Femur (tissue), 1 donor: ENCODE results near the gene NLRX1.
"Not testable (repeated sequence)": the region's sequence is repeated elsewhere in the genome, so short reads cannot be mapped to it uniquely, and the experiment has no call there.

ENCODE experiments used
- DNase-seq: peaks from one replicate; pipeline ENCODE4 v3.0.0-alpha.2; 2017

The NLRX1 gene

DNA sequence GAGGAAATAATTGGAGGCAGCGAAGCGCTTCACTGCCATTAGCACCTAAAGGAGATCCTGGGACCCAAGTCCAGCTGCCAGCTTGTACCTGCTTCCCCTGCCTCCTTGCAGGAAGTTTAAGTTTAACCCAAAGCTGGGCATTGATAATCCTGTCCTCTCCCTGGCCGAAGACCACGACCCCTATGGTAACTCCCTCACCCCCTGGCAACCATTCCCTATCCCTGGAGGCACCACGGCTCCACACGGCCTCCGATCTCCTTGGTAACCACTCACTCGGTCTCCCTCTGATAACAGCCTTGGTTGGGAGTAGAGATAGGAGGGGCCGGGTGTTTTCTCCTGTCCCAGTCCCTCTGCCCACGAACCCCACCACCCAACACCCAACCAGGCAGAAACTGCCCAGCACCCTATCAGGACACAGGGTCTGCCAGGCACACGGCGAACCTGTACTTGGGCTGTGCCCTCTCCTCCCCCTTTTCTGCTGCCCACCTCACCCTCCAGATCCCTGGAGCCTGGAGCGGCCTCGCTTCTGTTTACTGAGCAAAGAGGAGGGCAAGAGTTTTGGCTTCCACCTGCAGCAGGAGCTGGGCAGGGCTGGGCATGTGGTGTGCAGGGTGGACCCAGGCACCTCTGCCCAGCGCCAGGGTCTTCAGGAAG lies 17.6 kb downstream of the NLRX1 start:
- DNase-seq: no peak

DNA sequence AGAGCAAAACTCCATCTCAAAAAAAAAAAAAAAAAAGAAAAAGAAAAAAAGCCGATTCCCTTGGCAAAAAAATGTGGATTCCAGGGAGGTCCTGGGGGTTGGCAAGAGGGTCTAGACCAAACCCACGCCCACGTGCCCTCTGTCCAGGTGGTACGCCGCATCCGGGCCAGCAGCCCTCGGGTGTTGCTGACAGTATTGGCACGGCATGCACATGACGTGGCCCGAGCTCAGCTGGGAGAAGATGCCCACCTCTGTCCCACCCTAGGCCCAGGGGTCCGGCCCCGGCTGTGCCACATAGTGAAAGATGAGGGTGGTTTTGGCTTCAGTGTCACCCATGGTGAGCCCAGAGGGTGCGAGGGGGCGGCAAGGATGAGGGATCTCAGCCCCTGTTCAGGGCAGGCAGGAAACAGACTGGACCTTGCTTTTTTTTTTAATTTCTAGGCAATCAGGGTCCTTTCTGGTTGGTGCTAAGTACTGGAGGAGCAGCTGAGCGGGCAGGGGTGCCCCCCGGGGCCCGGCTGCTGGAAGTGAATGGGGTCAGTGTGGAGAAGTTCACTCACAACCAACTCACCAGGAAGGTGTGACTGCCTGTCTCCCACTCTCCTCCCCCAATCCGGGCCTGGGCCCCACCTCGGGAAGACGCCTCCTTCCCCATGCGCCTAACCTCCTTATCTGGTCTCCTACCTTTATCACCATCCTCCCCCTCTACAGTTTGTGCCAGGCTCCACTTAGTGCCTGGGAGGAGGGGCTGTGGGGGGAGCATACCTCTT lies 18.8 kb downstream of the NLRX1 start:
- no peak for DNase-seq

DNA sequence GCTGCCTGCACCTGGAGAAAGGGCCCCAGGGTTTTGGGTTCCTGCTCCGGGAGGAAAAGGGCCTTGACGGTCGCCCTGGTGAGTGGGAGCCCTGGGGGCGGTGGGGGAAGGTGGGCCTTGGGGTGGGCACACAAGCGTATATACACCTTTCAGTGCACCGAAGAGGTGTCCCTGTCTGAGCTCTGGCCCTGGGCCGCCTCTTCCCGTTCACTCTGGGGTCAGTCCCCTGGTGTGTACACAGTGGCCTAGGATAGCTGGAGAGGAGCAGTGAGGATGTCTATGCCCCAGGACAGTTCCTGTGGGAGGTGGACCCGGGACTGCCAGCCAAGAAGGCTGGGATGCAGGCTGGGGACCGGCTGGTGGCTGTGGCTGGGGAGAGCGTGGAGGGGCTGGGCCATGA lies 19.5 kb downstream of the NLRX1 start:
- DNase-seq: no peak

DNA sequence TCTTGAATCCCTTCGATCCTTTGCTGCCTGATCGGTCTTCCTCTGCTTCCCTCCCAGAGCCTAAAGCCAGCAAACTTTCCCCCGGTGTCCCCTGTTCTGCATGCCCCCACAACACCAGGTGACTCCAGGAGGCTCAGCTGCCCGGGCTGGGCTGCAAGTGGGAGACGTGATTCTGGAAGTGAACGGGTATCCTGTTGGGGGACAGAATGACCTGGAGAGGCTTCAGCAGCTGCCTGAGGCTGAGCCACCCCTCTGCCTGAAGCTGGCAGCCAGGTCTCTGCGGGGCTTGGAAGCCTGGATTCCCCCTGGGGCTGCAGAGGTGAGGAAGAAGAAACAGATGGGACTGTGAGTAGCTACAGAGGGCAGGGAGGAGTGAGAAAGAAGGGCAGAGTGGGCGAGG lies 20.4 kb downstream of the NLRX1 start:
- DNase-seq: no peak

DNA sequence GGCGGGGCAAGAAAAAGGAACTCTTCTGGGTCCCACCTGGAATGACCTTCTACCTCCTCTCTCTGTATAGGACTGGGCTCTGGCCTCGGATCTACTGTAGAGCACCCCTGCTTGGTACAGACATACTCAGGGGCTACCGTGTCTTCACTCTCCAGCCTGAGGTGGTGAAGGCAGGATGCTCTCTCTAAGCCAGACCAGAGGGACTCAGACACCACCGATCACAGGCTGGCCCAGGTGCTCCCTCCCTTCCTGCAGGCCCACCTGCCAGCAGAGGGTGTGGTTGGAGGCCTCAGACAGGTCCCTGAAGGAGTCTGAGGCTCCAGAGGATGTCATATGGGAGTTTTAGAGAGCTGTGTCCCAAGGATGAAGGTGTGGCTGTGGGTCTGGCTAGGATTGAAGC lies 20.9 kb downstream of the NLRX1 start:
- no peak for DNase-seq

DNA sequence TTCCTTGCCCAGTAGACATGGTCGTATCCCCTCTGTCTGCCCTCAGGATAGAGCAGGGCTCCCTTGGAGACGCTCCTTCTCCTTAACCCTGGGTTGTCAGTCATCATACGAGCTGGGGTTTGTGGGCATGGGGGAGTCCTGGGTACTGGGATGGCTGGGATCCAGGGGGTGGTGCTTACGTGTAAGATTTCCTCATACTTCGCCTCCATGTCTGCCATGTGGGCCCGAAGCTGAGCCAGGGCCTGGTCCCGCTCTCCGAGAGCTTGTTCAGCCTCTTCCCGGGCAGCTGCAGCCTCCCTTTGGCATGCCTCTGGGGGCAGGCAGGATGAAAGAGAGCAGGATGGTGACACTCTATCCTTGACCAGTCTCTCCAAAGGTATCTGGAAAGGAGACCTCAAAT lies 22.0 kb downstream of the NLRX1 start:
- no peak for DNase-seq

DNA sequence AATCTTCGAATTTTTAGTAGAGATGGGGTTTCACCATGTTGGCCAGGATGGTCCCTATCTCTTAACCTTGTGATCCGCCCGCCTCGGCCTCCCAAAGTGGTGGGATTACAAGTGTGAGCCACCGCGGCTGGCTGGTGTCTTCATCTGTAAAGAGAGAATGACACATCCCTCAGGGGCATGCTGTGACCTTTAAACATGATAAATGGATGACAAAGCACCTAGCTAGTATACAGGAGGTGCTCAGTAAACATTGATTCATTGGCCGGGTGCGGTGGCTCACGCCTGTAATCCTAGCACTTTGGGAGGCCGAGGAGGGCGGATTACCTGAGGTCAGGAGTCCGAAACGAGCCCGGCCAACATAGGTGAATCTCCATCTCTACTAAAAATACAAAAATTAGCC lies 22.7 kb downstream of the NLRX1 start:
- DNase-seq: not testable (repeated sequence)

DNA sequence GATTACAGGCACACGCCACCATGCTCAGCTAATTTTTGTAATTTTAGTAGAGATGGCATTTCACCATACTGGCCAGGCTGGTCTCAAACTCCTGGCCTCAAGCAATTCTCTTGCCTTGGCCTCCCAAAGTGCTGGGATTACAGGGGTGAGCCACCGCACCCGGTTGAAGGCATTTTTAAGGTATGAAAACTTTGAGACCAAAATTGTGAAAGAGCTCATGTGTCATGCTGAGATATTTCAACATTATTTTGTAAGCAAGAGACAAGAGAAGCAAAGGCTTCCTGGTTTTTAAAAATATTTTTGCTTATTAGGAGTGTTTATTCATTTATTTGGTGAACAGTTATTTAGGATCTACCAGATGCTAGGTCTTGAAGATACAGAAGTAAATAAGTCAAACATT lies 23.6 kb downstream of the NLRX1 start:
- DNase-seq: no peak

DNA sequence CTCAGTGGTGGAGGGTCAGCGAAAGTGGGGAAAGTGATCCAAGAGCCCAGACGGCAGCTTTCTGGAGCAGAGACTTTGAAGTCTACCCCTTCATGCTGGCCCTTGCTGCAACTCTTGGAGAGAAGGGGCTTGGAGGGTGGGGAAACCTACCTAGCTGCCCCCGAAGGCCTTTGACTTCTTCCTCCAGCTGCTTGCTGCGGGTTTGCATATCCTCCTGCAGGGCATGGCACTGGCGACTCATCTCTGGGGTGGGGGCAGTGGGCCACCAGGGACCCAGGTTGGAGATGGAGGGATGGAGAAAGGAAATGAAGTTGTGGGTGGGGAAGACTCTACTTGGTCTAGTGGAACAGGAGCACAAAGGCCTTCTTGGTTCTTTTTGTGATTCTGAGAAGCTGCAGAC lies 24.5 kb downstream of the NLRX1 start:
- DNase-seq: no peak

DNA sequence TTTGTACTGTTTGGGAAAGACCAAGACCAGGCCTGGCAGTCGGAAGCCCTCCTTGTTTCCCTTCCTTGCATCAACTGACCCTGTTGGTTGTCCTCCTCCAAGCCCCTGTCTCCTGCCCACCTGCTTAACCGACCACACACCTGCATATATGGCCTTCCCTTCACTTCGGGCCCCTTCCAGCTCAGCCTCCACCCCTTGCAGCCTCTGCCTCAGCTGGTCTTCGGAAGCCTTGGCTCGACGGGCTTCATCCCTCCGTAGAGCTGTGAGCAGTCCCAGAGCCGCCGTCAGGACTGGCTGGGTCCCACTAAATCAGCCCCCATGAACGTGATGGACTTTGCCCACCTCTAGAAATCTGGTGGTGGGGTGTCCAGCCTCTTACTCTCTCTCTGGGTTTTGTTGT lies 25.1 kb downstream of the NLRX1 start:
- no peak for DNase-seq

DNA sequence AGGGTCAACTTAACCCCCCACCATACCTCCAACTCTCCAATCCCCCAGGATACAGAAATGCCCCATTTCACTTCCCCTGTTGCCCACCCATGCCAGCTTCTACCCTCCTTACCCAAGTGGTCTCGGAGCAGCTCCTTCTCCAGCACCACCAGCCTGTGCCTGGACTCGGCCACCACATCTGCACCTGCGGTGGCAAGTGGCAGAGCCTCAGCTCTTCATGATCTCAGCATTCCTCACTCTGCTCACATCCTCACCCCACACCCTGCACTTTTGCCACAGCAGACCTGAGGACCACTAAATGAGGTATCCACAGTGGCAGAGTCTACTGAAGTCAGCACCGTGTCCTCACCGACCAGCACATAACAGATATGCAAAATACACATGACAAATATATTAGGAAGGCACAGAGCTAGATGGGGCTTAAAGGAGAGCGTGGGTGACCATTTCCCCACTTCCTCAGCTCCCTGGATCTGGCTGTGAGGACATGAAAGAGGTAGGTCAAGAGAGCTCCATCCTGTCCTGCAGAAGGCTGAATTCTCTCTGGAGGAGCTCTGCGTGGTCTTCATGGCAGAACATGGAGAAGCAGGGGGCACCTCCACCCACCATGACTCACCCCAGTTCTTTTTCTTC lies 26.4 kb downstream of the NLRX1 start:
- no peak for DNase-seq

DNA sequence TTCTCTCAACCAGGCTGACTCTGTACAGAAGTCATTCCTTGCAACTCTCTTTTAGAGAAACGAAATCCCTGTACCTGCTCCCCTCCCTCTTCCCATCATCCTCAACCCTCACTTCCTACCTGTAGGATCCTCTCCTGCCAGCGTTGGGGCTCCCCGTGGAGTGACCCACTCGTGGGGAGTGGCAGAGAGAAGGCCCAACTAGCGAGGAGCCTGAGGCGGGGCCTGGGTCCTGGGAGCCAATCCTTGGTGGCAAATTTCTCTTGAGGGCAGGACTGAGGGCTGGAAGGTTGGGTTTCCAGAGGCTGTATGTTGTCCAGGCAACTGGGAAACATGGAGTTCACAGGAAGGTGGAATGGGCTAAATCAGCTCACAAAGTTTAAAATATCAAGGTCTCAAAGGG lies 27.2 kb downstream of the NLRX1 start:
- peak; percentile 39 for DNase-seq

DNA sequence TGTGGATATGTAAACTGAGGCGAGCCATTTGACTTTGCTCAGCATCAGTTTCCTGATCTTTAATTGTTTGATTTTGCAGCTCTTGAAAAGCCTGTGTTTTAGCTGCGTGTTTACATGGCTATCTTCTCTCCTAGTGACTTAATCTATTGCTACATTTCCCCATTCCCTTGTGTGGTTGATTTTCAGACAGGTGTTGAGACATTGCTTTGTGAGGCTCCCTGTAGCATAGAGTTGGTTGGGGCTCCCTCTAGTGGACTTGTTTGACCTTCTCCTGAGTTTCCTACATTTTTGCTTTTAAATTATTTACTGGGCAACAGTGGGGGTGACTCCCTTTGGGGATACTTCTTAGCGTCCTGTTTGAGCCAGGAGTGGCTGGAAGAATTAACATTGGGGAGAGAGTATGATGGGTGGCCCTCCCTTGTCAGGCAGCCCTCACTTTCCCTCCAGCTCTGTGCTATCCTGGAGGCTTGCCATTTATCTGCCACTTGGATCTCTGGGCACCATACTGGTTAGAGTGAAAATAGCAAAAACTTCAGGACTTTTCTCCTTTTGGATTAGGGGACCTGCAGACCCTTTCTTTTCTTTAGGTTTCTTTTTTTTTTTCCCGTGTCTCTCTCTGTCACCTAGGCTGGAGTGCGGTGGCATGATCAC lies 28.4 kb downstream of the NLRX1 start:
- DNase-seq: peak; percentile 76

DNA sequence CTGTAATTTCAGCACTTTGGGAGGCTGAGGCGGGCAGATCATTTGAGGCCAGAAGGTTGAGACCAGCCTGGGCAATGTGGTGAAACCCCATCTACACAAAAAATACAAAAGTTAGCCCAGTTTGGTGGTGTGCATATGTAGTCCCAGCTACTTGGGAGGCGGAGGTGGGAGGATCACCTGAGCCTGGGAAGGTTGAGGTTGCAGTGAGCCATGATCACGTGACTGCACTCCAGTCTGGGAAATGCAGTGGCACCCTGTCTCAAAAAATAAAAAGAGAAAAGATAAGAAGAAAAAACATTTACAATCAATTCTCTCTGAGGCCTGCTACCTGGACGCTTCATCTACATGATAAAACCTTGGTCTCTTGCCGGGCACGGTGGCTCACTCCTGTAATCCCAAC lies 30.4 kb downstream of the NLRX1 start:
- no peak for DNase-seq

DNA sequence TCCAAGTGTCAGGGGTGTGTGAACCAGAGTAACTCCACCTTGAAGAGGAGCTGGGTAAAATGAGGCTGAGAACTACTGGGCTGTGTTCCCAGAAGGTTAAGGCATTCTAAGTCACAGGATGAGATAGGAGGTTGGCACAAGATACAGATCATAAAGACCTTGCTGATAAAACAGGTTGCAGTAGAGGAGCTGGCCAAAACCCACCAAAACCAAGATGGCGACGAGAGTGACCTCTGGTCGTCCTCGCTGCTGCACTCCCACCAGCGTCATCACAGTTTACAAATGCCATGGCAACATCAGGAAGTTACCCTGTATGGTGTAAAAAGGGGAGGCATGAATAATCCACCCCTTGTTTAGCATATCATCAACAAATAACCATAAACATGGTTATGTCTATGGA lies 32.7 kb downstream of the NLRX1 start:
- DNase-seq: not testable (repeated sequence)

DNA sequence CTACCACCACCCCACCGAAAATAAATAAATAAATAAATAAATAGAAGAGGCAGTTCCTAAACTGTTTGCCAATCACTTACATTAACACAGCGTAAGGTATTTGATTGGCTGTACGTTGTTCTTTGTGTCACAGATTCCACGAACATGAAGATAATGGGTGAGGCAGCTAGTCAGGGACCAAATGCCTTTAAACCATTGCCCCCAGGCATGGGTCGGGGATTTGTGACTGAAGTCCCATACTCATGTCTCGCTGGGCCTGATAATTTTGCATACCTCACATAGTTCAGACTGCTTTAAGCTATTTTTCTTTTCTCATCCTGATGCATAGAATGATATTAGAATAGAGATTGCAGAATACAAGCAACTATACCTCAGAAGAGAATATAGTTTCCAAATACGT lies 34.0 kb downstream of the NLRX1 start:
- DNase-seq: no peak

DNA sequence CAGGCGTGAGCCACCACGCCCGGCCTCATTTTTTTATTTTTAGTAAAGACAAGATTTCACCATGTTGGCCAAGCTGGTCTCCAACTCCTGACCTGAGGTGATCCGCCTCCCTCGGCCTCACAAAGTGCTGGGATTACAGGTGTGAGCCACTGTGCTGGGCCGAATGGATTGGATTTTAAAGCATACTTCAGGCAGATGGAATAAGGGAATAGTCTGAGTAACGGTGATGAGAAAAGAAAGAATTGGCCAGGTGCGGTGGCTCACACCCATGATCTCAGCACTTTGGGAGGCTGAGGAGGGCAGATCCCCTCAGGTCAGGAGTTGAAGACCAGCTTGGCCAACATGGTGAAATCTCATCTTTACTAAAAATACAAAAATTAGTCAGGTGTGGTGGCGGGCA lies 35.5 kb downstream of the NLRX1 start:
- no peak for DNase-seq

DNA sequence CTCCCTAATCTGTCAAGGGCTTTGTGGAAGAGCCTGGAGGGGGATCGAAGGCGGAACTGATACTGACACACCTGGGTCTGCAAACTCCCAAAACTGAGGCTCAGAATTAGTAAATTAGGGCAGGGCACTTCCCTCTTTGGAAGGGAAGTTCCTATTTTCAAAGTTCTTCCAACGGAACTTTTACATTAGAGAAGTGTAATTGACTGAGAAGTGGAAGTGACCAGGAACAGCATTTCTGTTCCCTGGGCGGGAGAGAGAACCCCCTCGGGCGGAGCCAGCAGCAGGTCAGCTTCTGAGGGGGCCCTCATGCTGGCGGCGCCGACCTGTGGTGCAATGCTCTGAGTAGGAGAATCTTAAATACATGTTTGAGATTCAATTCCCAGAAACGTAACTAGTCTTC lies 36.6 kb downstream of the NLRX1 start:
- no peak for DNase-seq

DNA sequence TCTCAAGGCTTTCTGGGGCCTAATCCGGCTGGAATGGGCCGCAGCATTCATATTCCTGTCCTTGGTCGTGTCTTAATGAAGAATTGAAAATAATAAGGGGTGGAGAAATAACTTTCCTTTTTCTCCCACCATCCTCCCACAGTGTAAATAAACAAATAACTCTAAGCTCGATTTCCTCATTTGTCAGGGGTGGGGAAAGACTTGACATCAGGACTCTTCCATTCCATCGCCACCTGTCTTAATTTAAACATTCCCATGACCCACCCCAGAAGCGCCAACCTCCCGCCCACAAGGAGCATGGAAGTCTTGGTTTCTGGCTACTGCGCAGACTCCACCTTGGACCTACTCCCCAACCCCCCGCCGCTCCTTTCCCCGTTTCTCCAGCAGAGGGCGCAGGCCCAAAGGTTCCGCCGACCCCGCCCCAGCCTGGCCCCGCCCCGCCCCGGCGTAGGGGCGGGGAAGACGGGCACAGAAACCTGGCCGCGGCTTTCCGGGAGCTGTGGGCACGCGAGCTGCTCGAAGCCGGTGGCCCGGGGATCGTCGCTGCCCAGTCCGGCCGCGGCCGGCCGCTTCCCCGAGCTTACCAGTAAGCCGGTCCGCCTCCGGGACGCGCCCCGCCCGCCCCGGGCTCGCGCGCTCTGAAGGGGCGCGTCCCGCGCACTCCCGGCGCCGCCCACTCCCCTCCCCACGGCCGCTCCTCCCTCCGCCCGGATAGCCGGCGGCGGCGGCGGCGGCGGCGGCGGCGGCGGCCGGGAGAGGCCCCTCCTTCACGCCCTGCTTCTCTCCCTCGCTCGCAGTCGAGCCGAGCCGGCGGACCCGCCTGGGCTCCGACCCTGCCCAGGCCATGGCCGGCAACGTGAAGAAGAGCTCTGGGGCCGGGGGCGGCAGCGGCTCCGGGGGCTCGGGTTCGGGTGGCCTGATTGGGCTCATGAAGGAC lies 37.3 kb downstream of the NLRX1 start, which contains the start of gene CBL:
Gene CBL, plus strand, starts transcription at position 766 of the 937 bp plus-strand sequence. Its CDS starts 79 bp downstream, at position 845.
- DNase-seq: peak; percentile 96

DNA sequence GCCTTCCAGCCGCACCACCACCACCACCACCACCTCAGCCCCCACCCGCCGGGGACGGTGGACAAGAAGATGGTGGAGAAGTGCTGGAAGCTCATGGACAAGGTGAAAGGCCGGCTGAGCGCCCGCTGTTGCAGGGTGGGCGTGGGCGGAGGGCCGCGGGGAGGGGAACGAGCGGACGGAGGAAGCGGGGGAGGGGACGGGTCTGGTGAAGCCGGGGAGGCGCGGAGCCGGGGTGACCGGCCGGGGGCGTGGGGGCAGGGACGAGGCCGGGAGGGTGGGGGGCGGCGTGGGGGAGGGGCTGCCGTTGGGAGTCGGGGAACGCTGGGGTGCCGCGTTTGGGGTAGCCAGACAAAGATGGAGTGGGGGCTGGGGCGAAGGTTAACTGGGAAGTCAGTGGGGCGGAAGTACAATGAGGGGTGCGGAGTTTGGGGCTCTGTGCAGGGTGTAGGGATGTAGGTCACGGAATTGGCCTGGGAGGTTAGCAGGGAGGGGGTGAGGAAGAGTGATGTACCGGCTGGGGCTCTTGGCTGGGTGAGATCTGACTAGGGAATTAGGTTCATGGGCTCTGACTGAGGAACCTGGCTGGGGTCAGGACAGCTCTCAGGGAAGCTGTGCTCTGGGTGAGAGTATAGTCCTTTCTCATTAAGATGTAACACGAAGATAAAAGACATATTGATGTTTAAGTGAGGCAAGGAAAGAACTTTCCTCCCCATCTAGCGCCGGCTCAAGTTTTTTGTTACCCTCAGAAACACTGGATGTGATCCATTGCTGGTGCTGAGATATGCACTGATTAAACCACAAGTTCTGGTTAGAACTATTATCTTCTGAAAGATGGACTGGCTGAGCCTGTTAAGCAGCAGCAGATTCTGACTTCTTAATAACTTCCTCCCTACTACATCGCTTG lies 38.2 kb downstream of the NLRX1 start:
- peak; percentile 67 for DNase-seq

DNA sequence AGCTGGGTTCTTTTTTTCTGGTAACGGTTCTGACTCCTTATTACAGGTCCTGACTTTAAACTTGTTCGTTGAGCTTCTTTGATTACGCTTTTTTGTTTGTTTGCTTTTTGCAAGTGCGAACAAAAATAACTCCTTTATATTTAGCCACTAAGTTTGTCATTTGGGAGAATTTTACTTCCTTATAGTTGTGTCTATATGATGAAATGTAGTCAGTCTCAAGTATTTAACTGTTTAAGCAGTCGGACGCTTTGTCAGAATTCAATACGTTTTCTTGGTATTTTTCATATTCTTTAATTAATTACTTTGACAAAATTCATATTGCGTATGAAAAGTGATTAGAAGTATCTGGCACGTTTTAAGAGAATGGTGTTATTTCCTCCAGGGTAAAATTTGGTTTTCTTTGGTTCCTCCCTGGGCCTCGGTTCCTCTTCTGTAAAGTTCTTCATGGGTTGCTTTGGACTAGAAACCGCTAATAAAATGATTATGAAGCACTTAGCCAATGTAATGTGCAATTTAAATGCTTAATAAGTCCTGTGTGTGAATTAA lies 39.0 kb downstream of the NLRX1 start:
- DNase-seq: no peak
